Uterus (tissue), 4 donors: ENCODE results near the gene DPP6. TPM values are rescaled to one million over a fixed set of nuclear protein-coding genes. Genes with fewer than 3 reads are reported as not detected.

Source experiments
- DNase-seq, 2 donors: peaks; one replicate each; pipeline ENCODE4 v3.0.0-alpha.2; 2019 to 2020
- H3K27ac ChIP-seq, 2 donors: fragments of 200-600 bp; sonication (generic); 1 replicate in 1 of 2; 2 replicates in 1 of 2; pipeline ENCODE4 v1.5.1; 2016 to 2018
- H3K27me3 ChIP-seq, 2 donors: fragments of 200-600 bp; sonication (generic); one replicate each; pipeline ENCODE4 v1.5.1; 2018 to 2019; ENCODE audit warnings: control low read depth in 1 of 2
- H3K36me3 ChIP-seq, 2 donors: fragments of 200-600 bp; sonication (generic); one replicate each; pipeline ENCODE4 v1.5.1; 2019; ENCODE audit warnings: control low read depth in 1 of 2
- H3K4me1 ChIP-seq, 2 donors: fragments of 200-600 bp; sonication (generic); one replicate each; pipeline ENCODE4 v1.5.1; 2018 to 2019; ENCODE audit warnings: control low read depth in 1 of 2
- H3K4me3 ChIP-seq, 2 donors: fragments of 200-600 bp; sonication (generic); 1 replicate in 1 of 2; 2 replicates in 1 of 2; pipeline ENCODE4 v1.5.1; 2018 to 2019; ENCODE audit warnings: mild to moderate bottlenecking in 1 of 2
- H3K9me3 ChIP-seq, 2 donors: fragments of 200-600 bp; sonication (generic); one replicate each; pipeline ENCODE4 v1.5.1; 2019; ENCODE audit warnings: control low read depth in 1 of 2
- POLR2A ChIP-seq, 2 donors: fragments of 450-650 bp; IDR thresholded peaks; one replicate each; pipeline ENCODE4 v1.6.1; 2016; ENCODE audit warnings: antibody characterized with exemption in 2 of 2, mild to moderate bottlenecking in 1 of 2, moderate library complexity in 1 of 2
- intact Hi-C: fragments of 100-400 bp; cut with DNase I; formaldehyde crosslinking; loops from one replicate; pipeline ENCODE4 v1.15.1; 2023; ENCODE audit warnings: low total_unique reads
- total RNA-seq, 4 donors: library from RNA; depleted of rRNA in 3 of 4; stranded (reverse); fragments of >200 nt in 3 of 4; gene quantifications; one replicate each; pipeline versions ENCODE4 v1.1.0 to v1.2.4, GENCODE V29; 2014 to 2023
- TF ChIP-seq, protein P1 (sequence below), 4 experiments: fragments of 200-600 bp in 2 of 4; fragments of 450-650 bp in 2 of 4; sonication (generic) in 2 of 4; IDR thresholded peaks; one replicate each; pipeline ENCODE4 v1.5.1; 2016 to 2019; ENCODE audit warnings: antibody characterized with exemption in 4 of 4, mild to moderate bottlenecking in 2 of 4, moderate library complexity in 1 of 4
- donor health status: DM: yes; HTN: yes; CAD: no.

The DPP6 gene
- total RNA-seq, 4 donors from 2014 or later = 4.1 to 107 (median 42.7) TPM

DNA sequence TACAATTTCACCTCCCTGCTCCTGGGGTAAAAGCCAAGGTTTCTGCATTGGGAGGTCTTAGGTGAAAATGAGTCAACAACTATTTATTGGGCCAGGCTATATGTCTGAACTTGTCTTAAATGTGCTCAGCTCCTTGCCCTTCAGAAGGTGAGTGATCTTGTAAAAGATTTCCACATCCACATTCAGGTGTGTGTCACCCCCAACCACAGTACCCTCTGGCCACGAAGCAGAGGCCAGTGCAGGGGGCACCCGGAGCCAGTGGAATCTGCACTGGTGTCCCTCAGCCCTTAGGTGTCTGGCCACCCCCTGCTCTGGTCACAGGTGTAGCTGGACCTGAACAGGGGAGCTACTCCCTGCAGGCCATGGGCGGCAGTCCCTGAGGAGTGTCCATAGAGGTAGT is 752.3 kb downstream of the DPP6 start:
- Histone ChIP-seq H3K27me3 (no peaks in the 10 kb centered on the region), H3K9me3 (no peaks in the 10 kb centered on the region), H3K27ac (no peak overlapping the region), H3K4me3 (no peak overlapping the region), H3K4me1 (no peaks in the 10 kb centered on the region), H3K36me3 (no peaks in the 10 kb centered on the region)
- intact Hi-C loops = no loop called here
- no peak for DNase-seq
- TF ChIP-seq POLR2A (IDR thresholded peaks at IDR 0.05) = no peak
- TF ChIP-seq, protein P1, sequence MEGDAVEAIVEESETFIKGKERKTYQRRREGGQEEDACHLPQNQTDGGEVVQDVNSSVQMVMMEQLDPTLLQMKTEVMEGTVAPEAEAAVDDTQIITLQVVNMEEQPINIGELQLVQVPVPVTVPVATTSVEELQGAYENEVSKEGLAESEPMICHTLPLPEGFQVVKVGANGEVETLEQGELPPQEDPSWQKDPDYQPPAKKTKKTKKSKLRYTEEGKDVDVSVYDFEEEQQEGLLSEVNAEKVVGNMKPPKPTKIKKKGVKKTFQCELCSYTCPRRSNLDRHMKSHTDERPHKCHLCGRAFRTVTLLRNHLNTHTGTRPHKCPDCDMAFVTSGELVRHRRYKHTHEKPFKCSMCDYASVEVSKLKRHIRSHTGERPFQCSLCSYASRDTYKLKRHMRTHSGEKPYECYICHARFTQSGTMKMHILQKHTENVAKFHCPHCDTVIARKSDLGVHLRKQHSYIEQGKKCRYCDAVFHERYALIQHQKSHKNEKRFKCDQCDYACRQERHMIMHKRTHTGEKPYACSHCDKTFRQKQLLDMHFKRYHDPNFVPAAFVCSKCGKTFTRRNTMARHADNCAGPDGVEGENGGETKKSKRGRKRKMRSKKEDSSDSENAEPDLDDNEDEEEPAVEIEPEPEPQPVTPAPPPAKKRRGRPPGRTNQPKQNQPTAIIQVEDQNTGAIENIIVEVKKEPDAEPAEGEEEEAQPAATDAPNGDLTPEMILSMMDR (IDR thresholded peaks at IDR 0.05) = no peak

DNA sequence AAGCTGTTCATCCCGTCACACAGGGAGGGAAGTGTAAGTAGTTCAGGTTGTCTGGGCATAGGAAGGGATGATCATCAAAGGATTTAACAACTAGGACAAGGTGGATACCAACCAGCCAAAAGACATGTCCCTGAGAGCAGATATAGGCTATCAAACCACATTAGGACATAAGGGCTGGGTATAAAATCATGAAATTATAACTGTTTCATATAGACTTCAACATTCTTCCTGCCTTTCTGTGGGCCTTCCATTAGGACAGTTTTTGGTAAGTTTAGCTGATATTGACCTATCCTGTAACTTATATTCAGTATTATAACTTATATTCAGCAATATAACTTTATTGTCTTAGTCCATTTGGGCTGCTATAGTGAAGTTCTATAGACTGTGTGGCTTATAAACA is 759.8 kb downstream of the DPP6 start:
- Histone ChIP-seq H3K4me1 (no peaks in the 10 kb centered on the region), H3K4me3 (no peak overlapping the region), H3K27me3 (no peaks in the 10 kb centered on the region), H3K9me3 (peaks cover 0 to 11% of the 10 kb centered on the region in 2 donors), H3K27ac (no peak overlapping the region), H3K36me3 (no peaks in the 10 kb centered on the region)
- intact Hi-C loops = no loop called here
- no peak for DNase-seq
- no peak for TF ChIP-seq POLR2A (IDR thresholded peaks at IDR 0.05)
- TF ChIP-seq, protein P1 (IDR thresholded peaks at IDR 0.05) = no peak

DNA sequence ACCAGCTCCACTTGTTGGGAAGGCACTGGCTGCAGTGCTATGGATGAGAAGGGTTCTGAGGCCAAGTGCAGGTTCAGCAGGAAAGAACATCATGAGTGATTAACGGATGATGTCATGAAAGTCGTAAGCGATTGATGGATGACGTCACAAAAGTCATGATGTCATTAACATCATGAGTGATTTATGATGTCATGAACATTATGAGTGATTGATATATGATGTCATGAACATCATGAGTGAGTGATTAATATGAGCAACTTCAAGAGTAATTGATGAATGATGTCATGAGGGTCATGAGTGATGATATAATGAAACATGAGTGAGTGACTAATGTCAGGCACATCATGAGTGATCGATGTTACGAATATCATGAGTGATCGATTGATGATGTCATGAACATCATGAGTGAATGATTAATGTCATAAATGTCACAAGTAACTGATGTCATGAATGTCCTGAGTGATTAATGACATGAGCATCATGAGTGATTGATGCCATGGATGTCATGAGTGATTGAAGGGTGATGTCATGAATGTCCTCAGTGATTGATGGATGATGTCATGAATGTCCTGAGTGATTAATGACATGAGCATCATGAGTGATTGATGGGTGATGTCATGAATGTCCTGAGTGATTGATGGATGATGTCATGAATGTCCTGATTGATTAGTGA is 765.2 kb downstream of the DPP6 start:
- TF ChIP-seq, protein P1 (IDR thresholded peaks at IDR 0.05) = no peak
- TF ChIP-seq POLR2A (IDR thresholded peaks at IDR 0.05) = no peak
- Histone ChIP-seq H3K4me3 (no peak overlapping the region), H3K27ac (no peak overlapping the region), H3K4me1 (no peaks in the 10 kb centered on the region), H3K27me3 (no peaks in the 10 kb centered on the region), H3K9me3 (peaks cover 0 to 2% of the 10 kb centered on the region in 2 donors), H3K36me3 (no peaks in the 10 kb centered on the region)
- intact Hi-C loops = no loop called here
- no peak for DNase-seq

DNA sequence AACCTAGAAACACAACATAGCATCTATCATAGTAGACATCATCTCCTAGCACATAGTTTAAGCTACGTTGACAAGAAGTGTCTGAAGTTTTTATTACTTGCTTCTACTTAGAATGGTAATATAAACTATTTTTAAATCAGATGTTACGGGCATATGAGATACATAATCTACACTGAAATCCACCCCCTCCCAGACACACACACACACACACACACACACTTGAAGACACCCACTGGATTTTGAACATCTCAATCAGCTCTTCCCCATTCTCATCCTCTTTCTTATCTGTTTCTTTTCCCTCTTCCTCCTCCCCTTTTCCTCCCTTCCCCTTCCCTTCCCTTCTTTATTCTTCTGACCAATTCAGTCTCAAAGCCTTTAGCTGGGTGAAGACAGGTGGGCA is 774.8 kb downstream of the DPP6 start:
- Histone ChIP-seq H3K36me3 (no peaks in the 10 kb centered on the region), H3K4me3 (no peak overlapping the region), H3K27me3 (no peaks in the 10 kb centered on the region), H3K9me3 (no peaks in the 10 kb centered on the region), H3K4me1 (no peaks in the 10 kb centered on the region), H3K27ac (no peak overlapping the region)
- DNase-seq = no peak
- intact Hi-C loops = no loop called here
- TF ChIP-seq, protein P1 (IDR thresholded peaks at IDR 0.05) = no peak
- no peak for TF ChIP-seq POLR2A (IDR thresholded peaks at IDR 0.05)

DNA sequence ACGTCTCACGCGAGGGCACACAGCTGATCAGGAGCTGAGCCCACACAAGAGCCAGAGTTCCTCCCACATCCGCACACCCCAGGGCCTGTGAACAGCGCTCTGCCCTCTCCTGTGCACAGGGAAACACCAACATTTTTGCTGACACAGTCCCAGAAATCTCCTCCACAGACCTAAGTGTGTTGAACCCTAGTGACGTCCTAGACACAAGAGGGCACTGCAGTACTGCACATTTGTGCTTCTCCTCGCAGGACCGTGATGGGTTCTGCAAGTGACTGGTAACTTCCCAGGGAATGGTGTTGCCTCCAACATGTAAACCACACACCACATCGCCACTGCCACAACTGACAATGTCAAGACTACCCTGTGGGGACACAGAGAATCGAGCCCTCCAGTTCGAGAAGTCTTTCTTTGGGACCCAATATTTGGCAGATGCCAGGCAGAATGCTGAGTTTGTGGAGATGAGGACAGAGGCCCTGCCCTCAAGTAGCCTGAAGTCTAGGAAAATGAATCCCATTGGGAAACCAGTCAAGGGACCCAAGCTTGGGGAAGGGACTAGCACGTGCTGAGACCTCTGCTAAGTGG is 780.5 kb downstream of the DPP6 start:
- no peaks in the 10 kb centered on the region for H3K4me1 ChIP-seq
- H3K27ac ChIP-seq = no peak overlapping the region
- intact Hi-C loops = no loop called here
- TF ChIP-seq, protein P1 (IDR thresholded peaks at IDR 0.05) = no peak
- TF ChIP-seq POLR2A (IDR thresholded peaks at IDR 0.05) = no peak
- H3K4me3 ChIP-seq = no peak overlapping the region
- no peaks in the 10 kb centered on the region for H3K9me3 ChIP-seq
- DNase-seq = no peak
- H3K36me3 ChIP-seq = no peaks in the 10 kb centered on the region
- no peaks in the 10 kb centered on the region for H3K27me3 ChIP-seq
